HEK293T (cell line): ENCODE data around the gene WDR19.

Experiments used
- CTBP1 ChIP-seq: fragments of 450-650 bp; IDR thresholded peaks from 2 replicates; pipeline ENCODE4 v1.6.1; 2016; ENCODE audit warnings: borderline replicate concordance
- ELF4 ChIP-seq: fragments of 450-650 bp; IDR thresholded peaks from 2 replicates; pipeline ENCODE4 v1.6.1; 2017; ENCODE audit warnings: antibody characterized with exemption
- FOXA1 ChIP-seq: fragments of 450-650 bp; IDR thresholded peaks from 2 replicates; pipeline ENCODE4 v1.6.1; 2016; ENCODE audit warnings: mild to moderate bottlenecking
- FOXK2 ChIP-seq: fragments of 450-650 bp; IDR thresholded peaks from 2 replicates; pipeline ENCODE4 v1.6.1; 2016; ENCODE audit warnings: mild to moderate bottlenecking
- L3MBTL2 ChIP-seq: fragments of 450-650 bp; conservative IDR thresholded peaks from 2 replicates; pipeline ENCODE4 v1.6.1; 2016; ENCODE audit warnings: mild to moderate bottlenecking
- TARDBP ChIP-seq: fragments of 450-650 bp; IDR thresholded peaks from 2 replicates; pipeline ENCODE4 v1.6.1; 2016
- TF ChIP-seq, protein P1 (sequence below): fragments of 450-650 bp; IDR thresholded peaks from 2 replicates; pipeline ENCODE4 v1.6.1; 2016

DNA sequence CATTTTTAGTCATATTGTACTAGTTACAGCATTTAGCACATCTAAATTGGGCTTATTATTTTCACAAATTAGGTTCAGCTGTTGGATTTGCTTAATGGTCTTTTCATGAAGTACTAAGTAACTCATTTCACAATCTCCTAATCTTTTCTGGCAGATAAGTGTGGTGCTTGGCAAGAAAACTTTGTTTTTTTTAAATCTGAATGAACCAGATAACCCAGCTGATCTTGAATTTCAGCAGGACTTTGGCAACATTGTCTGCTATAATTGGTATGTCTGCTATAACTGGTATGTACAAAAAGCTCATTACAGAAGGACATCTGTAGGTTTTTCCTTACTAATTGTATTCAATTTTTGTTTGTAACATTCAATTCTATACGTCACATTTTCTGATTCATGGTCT, 22.7 kb downstream of the WDR19 start:
- TF ChIP-seq, protein P1, sequence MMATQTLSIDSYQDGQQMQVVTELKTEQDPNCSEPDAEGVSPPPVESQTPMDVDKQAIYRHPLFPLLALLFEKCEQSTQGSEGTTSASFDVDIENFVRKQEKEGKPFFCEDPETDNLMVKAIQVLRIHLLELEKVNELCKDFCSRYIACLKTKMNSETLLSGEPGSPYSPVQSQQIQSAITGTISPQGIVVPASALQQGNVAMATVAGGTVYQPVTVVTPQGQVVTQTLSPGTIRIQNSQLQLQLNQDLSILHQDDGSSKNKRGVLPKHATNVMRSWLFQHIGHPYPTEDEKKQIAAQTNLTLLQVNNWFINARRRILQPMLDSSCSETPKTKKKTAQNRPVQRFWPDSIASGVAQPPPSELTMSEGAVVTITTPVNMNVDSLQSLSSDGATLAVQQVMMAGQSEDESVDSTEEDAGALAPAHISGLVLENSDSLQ = no peak
- TF ChIP-seq TARDBP = no peak
- TF ChIP-seq L3MBTL2 = no peak
- TF ChIP-seq FOXA1 = no peak
- TF ChIP-seq FOXK2 = no peak
- TF ChIP-seq ELF4 = no peak
- no peak for TF ChIP-seq CTBP1
